GM18498 (cell line): ENCODE data around the gene RIMS3.
"Not testable (repeated sequence)": the region's sequence is repeated elsewhere in the genome, so short reads cannot be mapped to it uniquely, and the experiment has no call there.

Source experiments
- ATAC-seq: cut with Tn5 transposase; IDR thresholded peaks from one replicate; pipeline ENCODE4 v1.9.1; 2021; ENCODE audit warnings: mild to moderate bottlenecking, moderate library complexity; ENCODE audit not compliant: unreplicated experiment

Gene RIMS3

DNA sequence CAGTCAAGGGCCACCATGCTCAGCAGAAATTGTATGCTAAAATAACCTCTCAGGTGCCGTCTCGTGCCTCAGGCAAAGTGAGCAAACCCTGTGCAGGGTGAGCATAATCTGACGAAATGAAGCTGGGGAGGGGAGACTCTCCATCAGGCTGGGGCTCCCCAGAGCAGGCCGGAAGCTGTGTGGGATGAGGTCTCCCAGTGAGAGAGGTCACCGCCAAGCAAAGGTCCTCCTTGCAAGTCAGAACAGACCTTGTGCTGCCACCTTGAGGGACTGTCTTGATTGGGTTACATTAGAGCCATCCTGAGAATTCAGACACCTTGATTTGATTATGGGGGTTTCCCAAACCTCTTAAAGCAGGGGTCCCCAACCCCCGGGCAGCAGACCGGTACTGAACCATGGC lies 69.9 kb downstream of the RIMS3 start:
- no peak for ATAC-seq

DNA sequence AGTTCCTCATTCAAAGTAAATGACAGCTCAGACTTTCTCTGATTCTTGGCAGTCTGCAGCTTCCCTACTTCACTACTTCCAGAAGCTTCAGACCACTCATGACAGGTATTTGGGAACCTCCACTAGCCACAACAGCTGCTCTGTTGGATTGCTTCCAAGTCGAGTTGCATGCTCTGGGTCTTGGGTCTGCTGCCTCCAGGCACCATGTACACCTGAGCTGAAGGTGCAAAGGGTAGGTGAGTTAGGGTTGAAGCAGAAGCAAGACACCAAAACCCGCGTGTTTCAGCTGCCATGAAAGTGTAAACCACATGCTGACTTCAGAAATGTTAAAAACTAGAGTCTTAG lies 71.3 kb downstream of the RIMS3 start:
- ATAC-seq = no peak

DNA sequence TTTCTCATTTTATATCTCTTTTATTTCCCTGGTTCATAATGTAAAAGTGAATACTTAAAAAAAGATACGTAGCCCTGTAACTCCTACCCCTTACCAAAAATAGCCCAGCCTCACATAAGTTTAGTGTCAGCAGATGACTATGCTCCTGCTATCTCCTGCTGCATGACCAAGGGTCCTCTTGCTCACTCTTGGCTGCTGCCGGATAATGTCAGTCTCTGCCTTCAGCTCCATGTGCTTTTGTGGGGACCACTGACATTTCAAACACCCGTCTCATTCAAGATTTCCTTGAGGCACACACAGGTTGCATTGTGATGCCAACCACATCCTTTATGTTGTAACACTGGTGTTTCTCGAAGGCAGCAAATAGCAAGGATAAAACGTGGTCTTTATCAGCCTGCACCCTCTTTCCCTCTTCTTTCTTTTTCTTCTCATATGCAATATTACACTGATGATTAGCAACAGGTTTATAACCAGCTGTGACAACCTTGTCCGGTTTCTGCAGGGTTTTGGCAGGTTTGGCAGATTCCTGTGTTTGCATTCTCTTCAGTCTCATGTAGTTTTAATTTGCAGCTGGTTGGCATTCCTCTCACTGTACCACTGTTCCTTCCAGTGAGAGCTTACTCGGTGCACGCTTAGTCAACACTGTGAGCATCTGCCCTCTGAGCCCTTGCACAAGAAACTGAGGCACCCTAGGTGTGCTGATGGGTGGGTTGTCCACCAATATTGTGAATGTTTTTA lies 71.9 kb downstream of the RIMS3 start:
- no peak for ATAC-seq

DNA sequence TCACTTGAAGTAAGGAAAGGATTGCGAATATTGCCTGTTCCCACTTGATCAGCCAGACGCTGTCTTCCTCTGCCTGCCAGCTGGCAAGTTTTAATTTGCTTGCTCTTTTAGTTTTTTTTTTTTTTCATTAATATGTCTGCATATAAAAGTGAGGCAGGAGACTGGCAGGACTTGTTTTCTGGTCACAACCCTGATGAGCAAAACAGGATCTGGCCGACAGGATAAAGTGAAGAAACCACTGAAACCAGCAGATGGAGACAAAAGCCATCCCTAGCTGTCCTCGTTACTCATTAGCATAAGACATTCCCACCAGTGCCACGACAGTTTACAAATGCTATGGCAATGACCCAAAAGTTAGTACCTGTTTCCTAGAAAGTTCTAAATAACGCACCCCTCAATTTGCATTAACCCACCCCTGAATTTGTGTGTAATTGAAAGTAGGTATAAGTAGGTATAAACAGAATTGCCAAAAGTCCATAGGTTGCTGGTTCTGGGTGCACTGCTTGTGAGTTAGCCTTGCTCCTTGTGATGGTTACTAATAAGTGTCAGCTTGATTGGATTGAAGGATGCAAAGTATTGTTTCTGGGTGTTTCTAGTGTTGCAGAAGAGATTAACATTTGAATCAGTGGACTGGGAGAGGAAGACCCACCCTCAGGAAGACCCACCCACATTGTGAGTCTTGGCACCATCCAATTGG lies 73.2 kb downstream of the RIMS3 start:
- no peak for ATAC-seq

DNA sequence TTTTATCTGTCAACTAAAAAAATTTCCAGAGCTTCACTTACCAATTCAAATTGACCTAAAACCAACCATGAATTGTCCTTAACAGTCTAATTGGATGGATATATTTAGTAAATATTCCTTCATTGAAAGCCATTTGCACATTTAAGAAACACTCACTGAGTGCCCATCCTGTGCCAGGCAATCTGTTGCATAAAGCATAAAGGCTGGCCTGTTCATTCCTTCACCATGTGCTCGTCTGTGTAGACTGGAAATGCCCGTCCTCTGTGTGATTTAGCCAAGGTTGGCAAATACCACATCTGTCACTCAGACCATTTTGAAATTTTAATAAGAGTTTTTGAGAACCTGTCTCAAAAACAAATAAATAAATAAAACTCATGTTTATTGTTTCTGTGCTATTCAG lies 76.9 kb downstream of the RIMS3 start:
- no peak for ATAC-seq

DNA sequence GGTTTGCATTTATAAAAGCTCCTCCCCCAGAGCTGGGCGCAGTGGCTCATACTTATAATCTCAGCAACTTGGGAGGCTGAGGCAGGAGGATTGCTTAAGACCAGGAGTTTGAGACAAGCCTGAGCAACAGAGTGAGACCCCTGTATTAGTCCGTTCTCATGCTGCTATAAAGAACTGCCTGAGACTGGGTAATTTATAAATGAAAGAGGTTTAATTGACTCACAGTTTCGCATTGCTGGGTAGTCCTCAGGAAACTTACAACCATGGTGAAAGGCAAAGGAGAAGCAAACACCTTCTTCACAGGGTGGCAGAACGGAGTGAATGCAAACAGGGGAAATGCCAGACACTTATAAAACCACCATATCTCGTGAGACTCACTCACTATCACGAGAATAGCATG lies 81.5 kb downstream of the RIMS3 start:
- ATAC-seq = no peak

DNA sequence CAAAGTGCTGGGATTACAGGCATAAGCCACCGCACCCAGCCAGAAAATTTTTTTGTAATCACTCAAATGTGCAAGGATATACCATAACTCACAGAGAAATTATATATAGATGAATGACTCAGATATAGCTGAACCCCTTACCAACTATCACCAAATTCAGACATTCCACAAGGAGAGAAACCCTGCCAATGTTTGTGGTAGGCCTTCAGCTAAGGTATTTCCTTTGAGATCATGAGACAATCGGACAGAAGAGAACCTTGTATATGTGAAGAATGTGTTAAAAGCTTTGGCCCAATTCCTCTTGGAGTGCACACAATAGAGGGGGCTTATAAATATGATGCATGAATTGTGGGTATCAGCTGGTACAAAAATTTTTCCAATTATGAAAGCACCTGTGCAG lies 83.4 kb downstream of the RIMS3 start:
- no peak for ATAC-seq

DNA sequence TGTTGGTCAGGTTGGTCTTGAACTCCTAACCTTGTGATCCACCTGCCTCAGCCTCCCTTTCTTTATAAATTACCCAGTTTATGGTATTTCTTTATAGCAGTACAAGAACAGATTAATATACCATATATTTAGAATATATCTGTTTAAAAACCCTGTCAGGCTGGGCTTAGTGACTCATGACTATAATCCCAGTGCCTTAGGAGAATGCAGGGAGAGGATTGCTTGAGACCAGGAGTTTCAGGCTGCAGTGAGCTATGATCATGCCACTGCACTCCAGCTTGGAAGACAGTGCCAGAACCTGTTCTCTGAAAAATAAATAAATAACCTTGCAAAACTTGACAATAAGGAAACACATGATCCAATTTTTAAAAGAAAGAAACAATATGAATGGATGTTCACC lies 90.1 kb downstream of the RIMS3 start:
- no peak for ATAC-seq

DNA sequence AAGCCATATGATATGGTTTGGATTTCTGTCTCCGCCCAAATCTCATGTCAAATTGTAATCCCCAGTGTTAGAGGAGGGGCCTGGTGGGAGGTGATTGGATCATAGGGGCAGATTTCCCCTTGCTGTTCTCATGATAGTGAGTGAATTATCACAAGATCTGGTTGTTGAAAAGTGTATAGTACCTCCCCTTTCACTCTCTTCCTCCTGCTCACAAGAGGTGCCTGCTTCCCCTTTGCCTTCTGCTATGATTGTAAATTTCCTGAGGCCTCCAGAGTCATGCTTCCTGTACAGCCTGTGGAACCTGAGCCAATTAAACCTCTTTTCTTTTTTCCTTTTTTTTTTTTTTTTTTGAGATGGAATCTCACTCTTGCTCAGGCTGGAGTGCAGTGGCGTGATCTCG lies 90.7 kb downstream of the RIMS3 start:
- ATAC-seq = not testable (repeated sequence)
